OCI-LY3 (cell line): ENCODE data around the gene ICAM2.

ENCODE experiments used
- EZH2phosphoT487 ChIP-seq: fragments of 200-600 bp; shearing (Covaris generic); IDR thresholded peaks from 2 replicates; pipeline ENCODE4 v1.6.1; 2018; ENCODE audit warnings: antibody characterized with exemption, mixed run types, low read depth
- TF ChIP-seq, protein P1 (sequence below): fragments of 200-600, 300-600 bp; sonication (generic); IDR thresholded peaks from 2 replicates; pipeline ENCODE4 v1.5.1; 2014; ENCODE audit warnings: antibody characterized with exemption, low read length, low read depth

DNA sequence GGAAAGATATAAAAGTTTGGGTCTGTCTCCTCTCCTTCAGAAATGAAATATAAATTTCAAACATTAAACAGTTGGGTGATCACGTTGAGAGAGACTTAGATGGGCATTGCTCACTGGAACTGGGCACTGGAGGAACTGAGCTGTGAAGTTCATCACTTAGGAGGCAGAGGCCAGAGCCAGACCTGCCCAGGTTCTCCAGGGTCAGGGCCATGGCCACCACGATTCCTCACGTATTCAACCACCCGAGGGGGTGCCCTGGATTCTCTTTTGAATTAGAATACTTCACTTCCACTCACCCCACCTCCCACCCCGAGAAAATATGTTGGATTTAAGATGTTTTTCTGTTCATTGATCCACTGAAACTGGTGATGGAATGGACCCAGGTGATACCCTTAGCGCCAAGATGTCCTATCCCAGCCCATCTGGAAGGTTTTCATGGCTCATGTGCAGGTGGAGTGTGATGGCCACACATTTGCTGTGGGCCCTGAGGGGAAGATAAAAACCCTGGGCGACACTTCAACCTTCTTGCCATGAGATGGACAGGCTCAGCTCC, 16.1 kb downstream of the ICAM2 start:
- TF ChIP-seq, protein P1, sequence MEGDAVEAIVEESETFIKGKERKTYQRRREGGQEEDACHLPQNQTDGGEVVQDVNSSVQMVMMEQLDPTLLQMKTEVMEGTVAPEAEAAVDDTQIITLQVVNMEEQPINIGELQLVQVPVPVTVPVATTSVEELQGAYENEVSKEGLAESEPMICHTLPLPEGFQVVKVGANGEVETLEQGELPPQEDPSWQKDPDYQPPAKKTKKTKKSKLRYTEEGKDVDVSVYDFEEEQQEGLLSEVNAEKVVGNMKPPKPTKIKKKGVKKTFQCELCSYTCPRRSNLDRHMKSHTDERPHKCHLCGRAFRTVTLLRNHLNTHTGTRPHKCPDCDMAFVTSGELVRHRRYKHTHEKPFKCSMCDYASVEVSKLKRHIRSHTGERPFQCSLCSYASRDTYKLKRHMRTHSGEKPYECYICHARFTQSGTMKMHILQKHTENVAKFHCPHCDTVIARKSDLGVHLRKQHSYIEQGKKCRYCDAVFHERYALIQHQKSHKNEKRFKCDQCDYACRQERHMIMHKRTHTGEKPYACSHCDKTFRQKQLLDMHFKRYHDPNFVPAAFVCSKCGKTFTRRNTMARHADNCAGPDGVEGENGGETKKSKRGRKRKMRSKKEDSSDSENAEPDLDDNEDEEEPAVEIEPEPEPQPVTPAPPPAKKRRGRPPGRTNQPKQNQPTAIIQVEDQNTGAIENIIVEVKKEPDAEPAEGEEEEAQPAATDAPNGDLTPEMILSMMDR, result no peak
- TF ChIP-seq EZH2phosphoT487, result no peak
